Uterus (tissue), 4 donors: ENCODE measurements around the gene SAMD14. TPM values are rescaled to one million over a fixed set of nuclear protein-coding genes. Genes with fewer than 3 reads are reported as not detected.
A peak's percentile ranks its signal among the peaks of the same experiment; 100 is the strongest.

Experiments
- DNase-seq, 2 donors: peaks; one replicate each; pipeline ENCODE4 v3.0.0-alpha.2; 2019 to 2020
- H3K27ac ChIP-seq, 2 donors: fragments of 200-600 bp; sonication (generic); 1 replicate in 1 of 2; 2 replicates in 1 of 2; pipeline ENCODE4 v1.5.1; 2016 to 2018
- H3K27me3 ChIP-seq, 2 donors: fragments of 200-600 bp; sonication (generic); one replicate each; pipeline ENCODE4 v1.5.1; 2018 to 2019; ENCODE audit warnings: control low read depth in 1 of 2
- H3K36me3 ChIP-seq, 2 donors: fragments of 200-600 bp; sonication (generic); one replicate each; pipeline ENCODE4 v1.5.1; 2019; ENCODE audit warnings: control low read depth in 1 of 2
- H3K4me1 ChIP-seq, 2 donors: fragments of 200-600 bp; sonication (generic); one replicate each; pipeline ENCODE4 v1.5.1; 2018 to 2019; ENCODE audit warnings: control low read depth in 1 of 2
- H3K4me3 ChIP-seq, 2 donors: fragments of 200-600 bp; sonication (generic); 1 replicate in 1 of 2; 2 replicates in 1 of 2; pipeline ENCODE4 v1.5.1; 2018 to 2019; ENCODE audit warnings: mild to moderate bottlenecking in 1 of 2
- H3K9me3 ChIP-seq, 2 donors: fragments of 200-600 bp; sonication (generic); one replicate each; pipeline ENCODE4 v1.5.1; 2019; ENCODE audit warnings: control low read depth in 1 of 2
- CTCF ChIP-seq, 4 experiments: fragments of 200-600 bp in 2 of 4; fragments of 450-650 bp in 2 of 4; sonication (generic) in 2 of 4; IDR thresholded peaks; one replicate each; pipeline ENCODE4 v1.5.1; 2016 to 2019; ENCODE audit warnings: antibody characterized with exemption in 4 of 4, mild to moderate bottlenecking in 2 of 4, moderate library complexity in 1 of 4
- POLR2A ChIP-seq, 2 donors: fragments of 450-650 bp; IDR thresholded peaks; one replicate each; pipeline ENCODE4 v1.6.1; 2016; ENCODE audit warnings: antibody characterized with exemption in 2 of 2, mild to moderate bottlenecking in 1 of 2, moderate library complexity in 1 of 2
- intact Hi-C: fragments of 100-400 bp; cut with DNase I; formaldehyde crosslinking; loops from one replicate; pipeline ENCODE4 v1.15.1; 2023; ENCODE audit warnings: low total_unique reads
- total RNA-seq, 4 donors: library from RNA; depleted of rRNA in 3 of 4; stranded (reverse); fragments of >200 nt in 3 of 4; gene quantifications; one replicate each; pipeline versions ENCODE4 v1.1.0 to v1.2.4, GENCODE V29; 2014 to 2023
- donor health status: DM: yes; HTN: yes; CAD: no.

Gene SAMD14
- total RNA-seq, 4 donors from 2014 or later: 2.3 to 11.3 (median 6.2) TPM; not detected in 1

DNA sequence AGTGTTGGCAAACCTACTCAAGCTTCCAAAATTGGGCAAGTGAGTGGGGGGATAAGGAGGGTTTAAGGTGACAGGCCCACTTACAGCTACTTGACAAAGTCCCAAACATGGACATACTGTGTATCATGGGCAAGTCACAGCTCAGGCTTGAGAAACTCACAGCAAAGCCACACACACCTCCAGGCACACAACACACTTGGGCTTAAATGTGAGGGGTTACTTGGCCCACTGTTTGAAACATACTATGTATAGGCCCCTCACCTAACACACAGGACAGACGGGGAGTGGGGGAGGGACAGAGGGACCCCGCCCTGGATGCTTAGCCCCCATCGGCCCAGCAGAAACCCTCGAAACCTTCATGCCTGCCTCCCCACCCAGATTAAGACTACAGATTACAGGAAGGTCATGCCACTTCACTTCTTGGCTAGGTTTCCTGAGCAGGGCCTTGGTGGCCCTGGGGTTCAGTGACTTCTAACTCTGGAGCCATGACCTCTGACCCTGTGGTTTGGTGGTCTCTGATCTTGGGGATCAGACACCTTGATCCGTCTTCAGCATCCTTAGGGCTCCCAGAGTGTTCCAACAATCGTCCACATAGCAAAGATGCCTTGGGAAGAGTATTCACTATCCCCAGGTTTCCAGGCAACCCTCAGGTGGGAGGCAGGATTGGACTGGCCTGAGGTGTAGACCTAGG lies 2.3 kb upstream of the SAMD14 start:
- no peaks in the 10 kb centered on the region for H3K9me3 ChIP-seq
- DNase-seq: no peak
- H3K4me1 ChIP-seq: peaks cover 0 to 5% of the 10 kb centered on the region in 2 donors
- intact Hi-C loops: no loop called here
- no peaks in the 10 kb centered on the region for H3K27me3 ChIP-seq
- no peak overlapping the region for H3K4me3 ChIP-seq
- H3K27ac ChIP-seq: no peak overlapping the region
- no peaks in the 10 kb centered on the region for H3K36me3 ChIP-seq
- no peak for TF ChIP-seq CTCF (IDR thresholded peaks at IDR 0.05)
- TF ChIP-seq POLR2A (IDR thresholded peaks at IDR 0.05): no peak

DNA sequence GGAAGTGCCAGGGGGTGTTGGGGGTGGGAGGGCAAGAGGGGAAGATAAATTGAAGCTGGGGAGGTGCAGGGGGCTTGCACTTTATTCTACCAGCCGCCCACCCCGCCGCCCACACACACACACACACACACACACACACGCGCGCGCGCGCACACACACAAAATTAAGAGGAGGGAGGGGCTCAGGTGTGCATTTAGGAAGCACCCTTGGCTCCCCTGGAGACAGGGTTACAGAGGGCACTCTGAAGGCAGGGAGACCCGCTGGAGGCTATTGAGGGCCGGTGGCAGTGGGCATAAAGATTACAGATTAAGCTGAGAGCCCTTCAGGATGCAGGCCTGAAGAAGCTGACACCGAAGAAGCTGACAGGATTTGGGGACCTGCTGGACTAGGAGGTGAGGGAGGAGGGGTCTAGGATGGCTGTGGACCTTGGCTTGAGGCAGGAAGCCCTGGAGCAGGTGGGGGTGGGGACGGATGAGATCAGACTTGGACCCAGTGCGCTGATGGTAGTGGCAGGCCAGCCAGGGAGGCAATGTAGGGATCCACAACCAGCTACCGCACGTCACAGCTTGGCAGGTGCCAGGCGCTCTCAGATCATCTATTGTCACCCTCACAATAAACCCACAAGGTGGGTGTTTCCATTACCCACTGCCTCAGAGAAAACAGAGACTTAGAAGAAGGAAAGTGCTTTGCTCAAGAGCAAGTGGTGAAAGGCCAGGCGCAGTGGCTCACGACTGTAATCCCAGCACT lies 772 bp upstream of the SAMD14 start:
- intact Hi-C loops: no loop called here
- Histone ChIP-seq H3K27me3 (no peaks in the 10 kb centered on the region), H3K9me3 (no peaks in the 10 kb centered on the region), H3K27ac (no peak overlapping the region), H3K36me3 (no peaks in the 10 kb centered on the region), H3K4me1 (peaks cover 0 to 5% of the 10 kb centered on the region in 2 donors), H3K4me3 (peak overlapping the region in 1 of 2 donors; percentile 27)
- no peak for DNase-seq
- no peak for TF ChIP-seq POLR2A (IDR thresholded peaks at IDR 0.05)
- no peak for TF ChIP-seq CTCF (IDR thresholded peaks at IDR 0.05)

GRCh38 chr17:50129353-50129727 lies 620 bp downstream of the SAMD14 start:
- intact Hi-C loops: no loop called here
- Histone ChIP-seq H3K4me3 (peak overlapping the region; percentile 22 to 27), H3K36me3 (no peaks in the 10 kb centered on the region), H3K27me3 (no peaks in the 10 kb centered on the region), H3K4me1 (peaks cover 0 to 5% of the 10 kb centered on the region in 2 donors), H3K9me3 (no peaks in the 10 kb centered on the region), H3K27ac (no peak overlapping the region)
- TF ChIP-seq CTCF (IDR thresholded peaks at IDR 0.05): no peak
- no peak for TF ChIP-seq POLR2A (IDR thresholded peaks at IDR 0.05)
- DNase-seq: no peak

GRCh38 chr17:50128441-50129352 lies 1.3 kb downstream of the SAMD14 start:
- Histone ChIP-seq H3K27me3 (no peaks in the 10 kb centered on the region), H3K4me1 (peaks cover 0 to 5% of the 10 kb centered on the region in 2 donors), H3K36me3 (no peaks in the 10 kb centered on the region), H3K4me3 (peak overlapping the region; percentile 22 to 27), H3K27ac (no peak overlapping the region), H3K9me3 (no peaks in the 10 kb centered on the region)
- intact Hi-C loops: no loop called here
- no peak for DNase-seq
- TF ChIP-seq CTCF (IDR thresholded peaks at IDR 0.05) (no peak), POLR2A (IDR thresholded peaks at IDR 0.05) (no peak)
